C1 segment of cervical spinal cord (tissue), 14 donors: ENCODE measurements around the gene TELO2.

ENCODE experiments used
- DNase-seq, 14 donors: peaks; one replicate each; lab custom pipeline; 2025; lab: John Stamatoyannopoulos, UW

TELO2 gene

DNA sequence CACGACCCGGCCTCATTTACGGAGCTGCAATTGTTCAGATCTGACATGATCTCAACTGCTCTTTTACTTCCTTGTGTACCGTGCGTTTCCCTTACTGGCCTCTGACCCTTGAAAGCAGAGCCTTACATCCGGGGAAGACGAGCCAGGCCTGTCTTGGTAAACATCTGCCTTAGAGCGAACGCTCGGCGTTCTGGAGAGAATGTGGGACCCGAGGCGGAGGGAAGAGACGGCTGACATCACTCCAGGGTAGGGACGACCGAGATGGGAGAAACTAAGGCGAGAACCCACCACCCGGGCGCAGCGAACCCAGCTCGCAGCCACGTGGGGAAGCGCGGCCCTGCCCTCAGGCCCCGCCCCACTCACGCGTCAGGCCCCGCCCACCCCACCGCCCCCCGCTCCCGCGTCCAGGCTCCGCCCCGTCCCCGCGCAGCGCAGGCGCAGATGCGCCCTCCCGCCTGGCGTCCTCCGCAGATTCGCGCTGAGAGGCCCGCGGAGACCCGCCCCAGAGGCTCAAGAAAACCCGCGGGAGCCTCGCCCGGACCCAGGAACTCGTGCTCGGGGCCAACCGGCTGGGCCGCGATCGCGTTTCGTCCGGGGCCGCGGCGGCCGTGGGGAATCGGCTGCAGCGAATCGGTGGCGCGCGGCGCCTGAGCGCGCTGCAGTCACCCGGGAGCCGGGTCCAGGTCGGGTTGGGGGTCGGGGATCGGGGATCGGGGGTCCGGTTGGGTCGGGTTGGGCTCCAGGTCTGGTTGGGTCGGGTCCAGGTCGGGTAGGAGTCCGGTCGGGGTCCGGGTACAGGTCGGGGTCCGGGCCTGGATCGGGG lies at the start of gene TELO2:
TSS of gene TELO2 (plus strand) at position 438 of the 823 bp plus-strand sequence. CDS start 922 bp downstream, outside the sequence.
- peak; percentile 48 to 88 (median 74) for DNase-seq

DNA sequence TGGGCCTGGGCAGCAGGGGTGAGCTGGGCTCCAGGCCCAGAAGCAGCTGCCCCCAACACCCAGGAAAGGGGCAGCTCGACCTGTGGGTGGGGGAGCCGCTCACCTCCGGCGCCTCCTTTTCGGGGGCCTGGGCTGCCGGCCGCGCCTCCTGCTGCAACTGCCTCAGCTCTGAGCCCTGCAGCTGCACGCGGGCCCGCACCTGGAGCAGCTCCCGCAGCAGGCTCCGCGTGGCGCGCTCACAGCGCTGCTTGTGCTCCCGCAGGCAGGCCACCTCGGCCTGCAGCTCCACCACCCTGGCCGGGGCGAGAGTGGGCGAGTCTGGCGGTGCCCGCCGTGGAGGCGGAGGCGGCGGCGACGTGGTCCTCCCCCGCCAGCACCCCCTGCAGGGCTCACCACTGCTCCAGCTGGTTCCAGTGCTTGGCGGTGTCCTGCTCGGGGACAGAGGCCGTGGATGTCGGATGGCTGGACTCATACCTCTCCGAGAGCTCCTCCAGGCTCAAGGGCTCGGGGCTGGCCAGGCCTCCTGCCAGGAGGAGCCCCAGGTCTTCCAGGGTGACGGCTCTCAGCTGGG lies 49.7 kb upstream of the TELO2 start:
- no peak for DNase-seq

DNA sequence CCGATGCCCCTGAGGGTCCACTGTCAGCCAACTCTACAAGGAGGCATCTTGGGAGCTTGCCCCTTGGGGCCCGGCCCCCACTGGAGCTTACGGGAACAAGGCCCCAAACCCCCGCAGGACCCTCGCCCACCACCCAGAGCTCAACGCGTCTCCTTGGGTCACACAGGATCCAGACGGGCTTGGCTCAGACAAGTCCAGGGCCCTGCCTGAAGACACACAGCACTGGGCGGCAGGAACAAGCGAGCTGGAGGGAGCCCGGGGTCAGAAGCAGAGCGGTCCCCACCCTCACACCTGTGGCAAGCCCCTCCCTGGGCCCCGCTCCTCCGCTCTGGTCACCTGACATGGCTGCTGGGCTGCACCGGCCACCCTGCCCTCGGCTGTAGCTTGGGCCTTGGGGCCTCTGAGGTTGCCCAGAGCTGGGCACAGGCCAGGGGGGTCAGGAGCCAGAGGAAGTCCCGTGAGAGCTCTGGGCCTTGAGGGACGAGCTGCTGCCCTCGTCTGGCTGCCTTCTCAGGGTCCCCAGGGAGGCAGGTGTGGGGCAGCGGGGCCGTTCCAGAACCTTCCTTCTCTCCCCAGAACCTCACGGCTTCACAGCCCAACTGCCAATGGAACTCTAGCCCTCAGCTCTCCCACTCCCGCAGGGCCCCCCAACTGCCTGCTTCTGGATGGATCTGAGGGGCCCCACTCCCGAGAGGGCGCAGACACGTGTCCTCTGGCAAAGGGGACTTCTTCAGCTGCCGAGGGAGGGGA lies 49.0 kb upstream of the TELO2 start, which contains the start of gene CCDC154:
TSS of gene CCDC154 (minus strand) at position 577 of the 750 bp plus-strand sequence. CDS start at position 343, 234 bp downstream.
- no peak for DNase-seq

DNA sequence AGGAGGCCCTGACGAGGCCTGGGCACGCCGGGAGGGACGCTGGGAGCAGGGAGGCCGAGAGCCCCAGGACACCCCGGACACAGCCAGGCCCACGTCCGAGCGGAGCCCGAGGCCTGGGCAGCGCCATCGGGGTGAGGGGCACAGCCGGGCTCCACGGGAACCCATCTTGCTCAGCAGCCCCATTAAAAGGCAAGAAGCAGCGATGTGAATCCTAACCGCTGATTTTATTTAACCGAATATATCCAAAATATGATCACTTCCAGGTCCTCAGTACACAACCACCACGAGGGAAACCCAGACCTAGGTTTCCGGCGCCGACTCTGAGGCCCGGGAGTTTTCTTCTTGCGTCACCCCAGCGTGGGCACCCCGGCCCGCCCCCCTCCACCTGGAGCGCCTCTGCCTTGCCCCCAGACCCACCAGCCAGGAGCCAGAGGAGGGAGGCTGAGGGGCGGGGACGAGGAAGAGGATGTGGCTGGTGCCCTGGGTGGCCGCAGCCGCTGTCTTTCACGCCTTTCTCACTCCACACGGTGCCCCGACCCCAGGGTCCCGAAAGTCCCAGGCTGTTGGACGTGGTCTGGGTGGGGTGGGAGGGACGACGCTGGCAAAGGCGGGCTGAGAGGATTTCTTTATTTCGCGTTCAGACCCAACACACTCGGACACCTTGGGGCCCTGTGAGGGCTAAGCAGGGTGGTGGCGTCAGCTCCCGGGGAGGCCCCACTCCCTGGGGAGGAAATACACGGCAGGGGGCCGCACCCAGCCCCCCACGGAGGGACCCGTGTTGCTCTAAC lies 48.2 kb upstream of the TELO2 start:
- DNase-seq: no peak

DNA sequence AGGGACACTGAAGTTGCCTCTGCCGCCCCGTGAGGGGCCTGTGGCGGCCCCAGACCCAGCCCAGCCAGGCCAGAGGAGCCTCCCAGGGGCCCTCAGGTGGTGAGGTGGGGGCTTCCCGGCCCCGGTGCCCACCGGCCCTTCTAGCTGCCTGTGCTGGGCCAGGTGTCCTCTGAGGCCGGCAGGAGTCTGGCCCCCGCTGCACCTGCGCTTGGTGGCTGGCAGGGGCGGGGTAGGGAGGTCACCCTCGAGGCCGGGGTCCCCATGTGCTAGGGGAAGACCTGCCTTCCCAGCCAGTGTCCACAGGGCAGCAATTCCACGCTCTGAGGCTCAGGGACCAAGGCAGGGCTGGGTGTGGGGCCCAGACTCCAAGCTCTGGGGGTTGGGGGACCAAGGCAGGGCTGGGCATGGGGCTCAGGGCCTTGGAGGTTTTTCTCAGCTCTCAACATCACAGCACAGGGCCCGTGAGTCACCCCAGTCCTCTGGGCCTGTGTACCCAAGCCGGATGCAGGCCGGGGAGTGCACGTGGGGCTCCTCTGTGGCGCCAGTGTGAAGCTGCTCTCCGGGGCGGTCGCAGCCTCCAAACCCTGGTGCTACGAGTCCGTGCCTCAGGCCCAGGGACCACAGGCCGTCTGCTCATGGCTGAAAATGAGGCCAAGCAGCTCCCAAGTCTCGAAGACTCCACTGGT lies 47.5 kb upstream of the TELO2 start:
- DNase-seq: no peak

DNA sequence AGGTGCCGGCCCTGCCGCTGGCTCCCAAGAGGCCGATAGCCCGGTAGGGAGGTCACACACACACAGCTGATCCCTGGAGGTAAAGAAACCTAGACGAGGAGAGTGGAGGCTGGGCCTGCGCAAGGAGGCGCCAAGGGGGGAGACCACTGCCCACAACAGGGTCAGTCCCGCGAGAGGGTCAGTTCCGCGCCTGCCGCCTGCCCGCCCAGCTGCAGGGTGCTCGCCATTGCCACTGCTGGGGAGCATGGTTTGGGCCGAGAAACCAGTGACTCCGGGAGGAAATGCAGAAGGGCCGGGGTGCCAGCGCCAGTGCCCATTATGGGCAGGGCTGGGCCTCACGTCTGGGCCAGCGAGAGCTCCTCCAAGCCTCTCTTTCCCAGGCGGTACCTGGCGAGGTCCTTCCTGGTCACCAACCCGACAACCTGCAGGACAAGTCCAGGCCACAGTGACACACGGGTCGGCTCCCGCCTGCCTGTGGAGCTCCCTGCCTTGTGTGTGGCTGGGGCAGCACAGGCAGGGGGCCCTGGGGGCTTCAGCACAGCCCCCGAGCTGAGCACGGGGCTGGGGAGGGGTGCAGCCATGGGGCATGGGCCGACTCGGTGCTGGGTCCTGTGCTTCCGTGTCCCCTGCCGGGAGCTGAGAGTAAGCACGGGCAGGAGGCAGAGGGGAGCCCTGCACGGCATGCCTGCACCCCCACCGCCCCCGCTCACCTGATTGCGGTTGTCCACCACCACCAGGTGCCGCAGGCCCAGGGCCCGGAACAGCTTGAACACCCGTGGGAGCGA lies 46.7 kb upstream of the TELO2 start:
- no peak for DNase-seq

DNA sequence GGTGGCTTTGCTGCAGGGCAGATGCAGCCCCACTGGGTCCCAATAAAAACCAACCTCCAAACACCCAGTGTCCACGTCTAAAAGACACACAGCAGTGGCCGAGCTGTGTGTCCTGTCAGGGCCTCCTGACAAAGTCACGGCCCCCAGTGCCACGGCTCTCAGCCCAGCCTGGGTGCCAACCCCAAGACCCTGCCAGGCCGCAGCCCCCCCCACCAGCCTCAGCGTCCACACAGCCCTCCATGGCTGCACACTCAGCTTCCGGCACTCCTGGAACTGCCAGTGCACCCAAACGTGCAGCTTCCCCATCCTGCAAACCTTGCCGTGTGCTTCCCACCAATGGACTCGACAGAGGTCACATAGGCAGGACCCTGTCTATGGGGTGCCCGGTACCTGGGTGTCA lies 45.2 kb upstream of the TELO2 start:
- no peak for DNase-seq

DNA sequence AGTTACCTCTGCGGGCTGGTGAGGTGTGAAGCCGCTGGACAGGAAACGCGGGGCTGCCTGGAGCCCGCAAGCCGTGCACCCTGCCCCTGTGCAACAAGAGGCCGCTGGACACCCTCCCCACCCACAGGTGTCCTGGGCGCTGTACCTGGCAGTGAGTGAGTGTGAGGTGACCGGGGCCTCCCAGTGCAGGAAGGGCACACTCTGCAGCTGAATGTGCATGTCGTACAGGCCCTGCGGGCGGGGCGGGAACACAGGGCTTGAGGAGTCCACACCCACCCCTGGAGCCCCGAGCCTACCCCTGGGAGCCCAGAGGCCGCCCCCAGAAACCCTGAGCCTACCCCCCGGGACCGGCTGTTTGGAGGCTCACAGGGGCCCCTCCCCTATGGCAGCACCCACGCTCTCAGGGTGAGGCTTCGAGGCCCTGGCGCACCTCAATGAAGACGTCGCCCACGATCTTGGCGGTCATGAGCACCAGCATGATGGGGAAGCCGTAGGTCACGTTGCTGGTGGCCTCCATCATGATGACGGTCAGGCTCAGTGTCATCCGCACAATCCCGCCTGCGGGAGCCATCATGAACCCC lies 44.5 kb upstream of the TELO2 start:
- DNase-seq: no peak

DNA sequence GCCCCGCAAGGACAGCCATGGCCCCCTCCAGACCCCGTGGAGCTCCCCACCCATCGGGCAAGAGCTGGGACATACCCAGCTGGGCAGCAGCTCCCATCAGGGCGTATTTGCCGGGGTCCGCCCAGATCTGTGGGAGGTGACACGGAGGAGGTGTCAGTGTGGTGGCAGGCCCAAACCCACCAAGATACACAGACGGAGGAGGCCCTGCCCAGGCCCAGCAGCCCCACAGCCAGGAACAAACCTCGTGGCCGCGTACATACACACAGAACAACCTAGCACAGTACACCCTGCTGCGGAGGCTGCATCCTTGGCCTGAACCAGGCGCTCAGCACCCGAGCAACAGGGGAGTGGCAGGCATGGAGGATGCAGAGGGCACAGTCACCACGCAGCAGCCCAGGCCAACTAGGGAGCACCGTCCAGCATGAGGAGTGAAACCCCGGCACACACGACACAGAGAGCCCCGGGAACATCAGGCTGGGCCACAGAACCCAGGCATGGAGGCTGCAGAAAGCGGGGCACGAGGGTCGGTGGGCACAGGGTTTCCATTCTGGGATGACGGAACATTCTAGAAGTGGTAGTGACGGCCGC lies 43.9 kb upstream of the TELO2 start:
- no peak for DNase-seq

DNA sequence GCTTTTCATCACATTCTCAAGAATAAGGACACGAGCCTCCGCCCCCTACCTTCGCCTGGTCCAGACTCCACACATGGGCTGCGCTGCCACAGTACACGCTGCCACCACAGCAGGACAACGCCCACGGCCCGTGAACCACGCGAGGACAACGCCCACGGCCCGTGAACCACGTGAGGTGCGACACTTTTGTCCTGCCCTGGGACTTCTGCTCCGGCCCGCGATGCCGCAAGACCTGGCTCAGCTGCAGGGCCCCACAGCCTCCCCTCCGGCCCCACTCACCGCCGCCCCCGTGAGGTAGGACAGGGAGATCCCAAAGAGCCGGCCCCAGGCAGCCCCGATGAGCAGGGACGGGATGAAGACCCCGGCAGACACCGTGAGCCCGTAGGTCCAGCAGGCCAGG lies 42.9 kb upstream of the TELO2 start:
- DNase-seq: no peak

DNA sequence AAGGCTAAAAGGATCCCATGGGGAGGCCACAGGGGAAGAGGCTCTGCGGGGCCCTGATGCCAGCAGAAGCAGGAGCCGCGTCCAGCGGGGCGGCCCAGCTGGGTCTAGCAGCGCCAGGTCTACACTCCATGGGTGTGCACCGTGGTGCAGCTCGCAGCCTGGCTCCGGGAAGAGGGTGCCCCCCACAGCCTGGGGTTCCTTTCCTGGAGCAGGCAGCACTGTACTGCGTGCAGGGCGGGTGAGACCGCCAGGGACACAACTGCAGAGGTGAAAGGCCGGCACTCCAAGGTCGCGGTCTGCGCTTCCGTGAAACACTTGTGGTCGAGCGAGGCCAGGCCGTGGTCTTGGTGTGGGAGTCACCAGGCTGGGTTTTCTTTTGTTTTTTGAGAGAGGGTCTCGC lies 42.3 kb upstream of the TELO2 start:
- no peak for DNase-seq

DNA sequence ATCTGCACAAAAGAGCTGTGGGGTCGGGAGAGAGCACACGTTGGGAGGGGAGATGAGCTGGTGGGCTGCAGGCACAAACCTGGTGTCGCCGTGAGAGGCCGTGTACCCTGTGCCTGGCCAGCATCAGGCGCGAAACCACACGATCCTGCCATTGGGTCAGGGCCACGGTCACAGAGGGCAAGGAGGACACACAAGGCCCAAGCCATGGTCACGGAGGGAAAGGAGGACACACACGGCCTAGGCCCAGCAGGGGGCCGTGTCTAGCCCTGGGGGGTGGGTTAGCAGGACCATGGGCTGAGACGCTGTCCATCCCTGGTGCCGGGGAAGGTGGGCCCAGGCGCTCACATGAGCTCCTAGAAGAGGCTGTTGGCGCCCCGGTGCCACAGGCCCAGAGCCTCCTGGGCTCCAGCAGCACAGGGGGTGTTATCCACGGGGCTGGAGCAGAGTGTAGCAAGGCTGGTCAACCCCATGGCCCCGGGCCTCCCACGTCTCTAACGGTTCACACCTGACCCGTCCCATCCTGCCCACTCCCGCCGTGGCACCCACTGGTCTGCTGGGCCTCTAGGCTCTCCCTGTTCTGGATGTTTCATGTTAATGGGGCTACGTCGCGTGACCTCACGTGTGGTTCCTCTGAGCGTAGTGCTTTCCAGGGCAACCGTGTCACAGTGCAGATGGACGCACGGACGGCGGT lies 41.3 kb upstream of the TELO2 start:
- DNase-seq: no peak

DNA sequence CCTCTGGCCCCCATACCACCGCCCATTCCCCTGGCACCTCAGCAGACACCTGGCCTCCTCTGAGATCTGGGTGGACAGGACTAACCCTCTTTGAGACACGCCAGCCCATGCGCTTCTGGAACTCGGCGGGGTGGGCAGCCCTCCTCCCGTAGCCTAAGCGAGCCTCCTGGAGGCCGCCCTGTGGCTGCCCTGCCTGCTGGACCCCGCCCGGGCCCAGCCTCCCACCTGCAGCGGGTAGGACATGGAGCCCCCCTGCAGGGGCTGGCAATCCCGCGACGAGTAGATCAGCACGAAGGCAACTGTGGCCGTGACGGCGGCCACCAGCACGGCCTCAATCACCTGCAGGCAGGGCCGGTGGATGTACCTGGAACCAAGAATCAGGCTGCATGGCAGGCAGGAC lies 40.6 kb upstream of the TELO2 start:
- no peak for DNase-seq

DNA sequence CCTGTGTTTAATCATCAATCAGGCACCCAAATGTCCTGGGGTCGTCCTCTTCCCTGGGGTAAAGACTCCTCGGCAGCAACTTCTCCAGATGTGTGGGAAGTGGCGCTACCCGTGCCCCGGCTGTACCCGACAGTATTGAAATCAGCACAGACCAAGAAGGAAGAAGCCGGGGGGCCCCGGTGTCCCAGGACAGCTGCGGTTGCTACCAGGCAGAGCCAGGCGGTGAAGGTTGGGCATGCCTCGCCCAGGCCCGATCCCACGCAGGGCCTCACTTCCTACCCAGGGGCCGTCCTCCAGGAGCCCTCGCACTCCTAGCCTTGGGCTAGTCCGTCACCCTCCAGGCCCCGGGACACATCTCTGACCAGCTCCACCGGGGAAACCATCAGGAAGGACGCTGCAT lies 39.8 kb upstream of the TELO2 start:
- no peak for DNase-seq

DNA sequence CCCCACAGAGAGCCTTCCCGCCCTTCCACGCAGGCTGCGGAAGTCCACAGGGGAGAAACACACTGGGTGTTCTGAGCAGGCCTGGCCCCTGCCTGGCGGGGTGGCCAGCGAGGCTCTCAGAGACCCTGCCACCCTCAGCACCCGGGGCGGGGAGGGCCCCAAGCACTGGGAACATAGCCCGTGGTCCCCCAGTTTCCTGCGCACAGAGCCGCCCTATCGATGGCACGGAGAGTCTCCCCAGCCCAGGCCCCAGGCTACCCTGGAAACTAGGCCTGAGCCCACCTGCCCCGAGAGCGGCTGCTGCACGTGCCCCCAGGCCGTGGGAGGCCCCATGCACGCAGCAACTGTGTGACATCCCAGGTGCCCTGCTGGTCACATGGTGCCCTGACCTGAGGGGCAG lies 38.6 kb upstream of the TELO2 start:
- no peak for DNase-seq

DNA sequence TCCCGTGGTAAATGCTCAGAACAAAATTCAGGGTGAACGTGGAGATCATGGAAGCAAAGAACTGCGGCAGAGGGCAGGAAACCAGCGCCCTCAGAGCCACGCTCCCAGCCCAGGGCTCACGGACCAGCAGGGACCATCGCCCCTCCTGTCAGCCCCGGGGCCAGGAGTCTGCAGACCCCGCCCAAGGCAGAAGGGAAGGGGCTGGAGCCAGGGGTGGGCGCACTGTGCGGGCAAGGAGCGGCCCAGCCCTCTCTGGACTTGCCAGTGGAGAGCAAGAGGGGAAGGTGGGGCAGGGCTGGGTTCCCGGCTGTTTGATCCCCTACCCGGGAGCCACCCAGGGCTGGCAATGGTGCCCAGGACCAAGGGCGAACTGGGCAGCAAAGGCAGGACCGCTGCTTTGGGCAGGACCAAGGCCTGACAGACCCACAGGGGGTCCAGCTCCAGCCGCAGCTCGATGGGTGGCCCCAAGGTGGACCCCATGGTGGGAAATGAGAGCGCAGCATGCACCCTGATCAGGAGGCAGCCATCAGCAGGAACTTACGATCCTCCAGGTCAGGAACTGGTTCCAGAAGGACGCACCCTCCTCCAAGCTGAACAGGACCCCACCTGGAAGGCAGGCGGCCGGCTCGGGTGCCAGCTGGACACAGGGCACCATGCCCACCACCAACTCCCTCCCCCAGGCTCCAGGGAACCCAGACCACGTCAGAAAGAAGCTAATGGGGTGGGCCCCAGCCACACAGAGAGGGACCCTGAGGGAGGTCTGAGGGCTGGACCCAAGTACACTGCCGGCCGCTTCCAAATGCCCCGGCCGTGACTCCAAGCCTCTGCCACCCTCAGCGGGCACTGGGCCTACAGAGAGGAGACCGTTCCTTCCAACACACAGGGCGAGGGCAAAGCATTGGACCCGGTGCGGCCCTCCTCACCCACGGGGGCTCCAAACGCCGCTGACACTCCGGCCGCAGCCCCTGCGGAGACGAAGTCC lies 37.7 kb upstream of the TELO2 start:
- DNase-seq: no peak

DNA sequence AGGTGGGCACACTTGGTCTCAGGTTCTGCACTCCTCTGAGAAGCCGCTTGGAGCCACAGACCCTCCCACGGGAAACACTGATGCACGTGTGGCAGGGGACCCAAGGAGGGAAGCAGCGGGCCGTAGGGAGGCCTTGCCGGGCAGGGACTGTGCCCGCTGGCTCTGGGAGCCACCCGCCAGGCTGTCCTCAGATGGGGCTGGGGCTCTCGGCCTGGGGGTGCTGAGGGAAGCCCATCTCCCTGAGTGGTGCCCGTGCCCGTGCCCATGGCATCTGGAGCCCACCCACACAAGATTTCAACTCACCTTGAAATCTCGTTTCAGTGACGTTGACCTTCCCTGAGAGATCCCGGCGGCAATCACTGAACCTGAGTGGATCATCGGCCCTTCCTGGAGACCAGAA lies 36.2 kb upstream of the TELO2 start:
- no peak for DNase-seq
